Measurements from ENCODE around the gene DENND2A. TPM values are rescaled to one million over a fixed set of nuclear protein-coding genes. Genes with fewer than 3 reads are reported as not detected.
"Not testable (repeated sequence)": the region's sequence is repeated elsewhere in the genome, so short reads cannot be mapped to it uniquely, and the experiment has no call there.

DENND2A gene
- total and polyA plus RNA-seq, 2 of the 4 experiments (the other 2 are of a cell fraction), result 7.5 to 10.3 TPM

DNA sequence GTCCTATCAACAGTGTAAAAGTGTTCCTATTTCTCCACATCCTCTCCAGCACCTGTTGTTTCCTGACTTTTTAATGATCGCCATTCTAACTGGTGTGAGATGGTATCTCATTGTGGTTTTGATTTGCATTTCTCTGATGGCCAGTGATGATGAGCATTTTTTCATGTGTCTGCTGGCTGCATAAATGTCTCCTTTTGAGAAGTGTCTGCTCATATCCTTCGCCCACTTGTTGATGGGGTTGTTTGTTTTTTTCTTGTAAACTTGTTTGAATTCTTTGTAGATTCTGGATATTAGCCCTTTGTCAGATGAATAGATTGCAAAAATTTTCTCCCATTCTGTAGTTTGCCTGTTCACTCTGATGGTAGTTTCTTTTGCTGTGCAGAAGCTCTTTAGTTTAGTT lies 22.3 kb upstream of the DENND2A start:
- H2AFZ ChIP-seq (replicated peaks; ENCODE audit: low read length, poor library complexity); H3K9me3 ChIP-seq (ENCODE audit: control insufficient read depth, insufficient read depth, low read length); intact Hi-C loops (cut with micrococcal nuclease); H3K27me3 ChIP-seq (ENCODE audit: control insufficient read depth, insufficient read depth, low read length); H2BK15ac ChIP-seq (ENCODE audit: low read depth, low read length); H2AK5ac ChIP-seq (ENCODE audit: low read depth, low read length); H4K8ac ChIP-seq (ENCODE audit: low read depth in 2 of 2, low read length in 2 of 2); H3K14ac ChIP-seq (replicated peaks; ENCODE audit: low read depth, low read length); ATAC-seq (ENCODE audit: low read depth); DNase-seq; H3K4me1 ChIP-seq (ENCODE audit: control insufficient read depth, insufficient read depth, low read length); CTCF ChIA-PET; H3K4me2 ChIP-seq (ENCODE audit: low read depth, low read length); H2AK9ac ChIP-seq (replicated peaks; ENCODE audit: low read depth, low read length, poor library complexity); H3K9ac ChIP-seq (ENCODE audit: low read depth, low read length); POLR2A ChIA-PET (ENCODE audit: unreplicated experiment); H2BK20ac ChIP-seq (ENCODE audit: low read depth, low read length); H3K18ac ChIP-seq (ENCODE audit: low read depth, low read length); H3K9me1 ChIP-seq (ENCODE audit: insufficient read depth, low read length); H3K36me3 ChIP-seq (ENCODE audit: control insufficient read depth, insufficient read depth, low read length); H2BK5ac ChIP-seq (ENCODE audit: low read depth, low read length, poor library complexity, severe bottlenecking); dilution Hi-C loops (cut with HindIII; ENCODE audit: low sequenced_read_pairs, unreplicated experiment); H3K23ac ChIP-seq (ENCODE audit: low read depth, low read length); H3K79me1 ChIP-seq (ENCODE audit: low read depth in 1 of 2, low read length in 2 of 2); H3K27ac ChIP-seq (ENCODE audit: insufficient read depth, low read length); H4K91ac ChIP-seq (ENCODE audit: insufficient read depth, low read depth, low read length); H4K20me1 ChIP-seq (ENCODE audit: insufficient read depth, low read length); H4K5ac ChIP-seq (ENCODE audit: low read depth, low read length); H3K4me3 ChIP-seq (ENCODE audit: insufficient read depth, low read depth, low read length); H3K4ac ChIP-seq (ENCODE audit: low read depth, low read length); in situ Hi-C loops (cut with MboI; ENCODE audit: low sequenced_read_pairs); H3K56ac ChIP-seq (ENCODE audit: extremely low read depth, insufficient read depth, low read length); BruUV-seq (replicated peaks); H2BK120ac ChIP-seq (ENCODE audit: low read depth, low read length): not testable (repeated sequence)
- no CpG with 5 or more reads among the region's 2 CpGs for WGBS, 2 experiments (ENCODE audit: extremely low coverage in 2 of 2, insufficient read length in 1 of 2)

All from IMR-90 (cell line).